Sigmoid colon (tissue), 4 donors: ENCODE data around the gene RHOJ.

Experiments
- EP300 ChIP-seq, 4 donors: sonication (generic); formaldehyde crosslinking; IDR thresholded peaks; one replicate each; pipeline ENCODE4 v1.6.1; 2017; ENCODE audit warnings: antibody characterized with exemption in 4 of 4
- POLR2A ChIP-seq, 2 donors: fragments of 450-650 bp; IDR thresholded peaks; one replicate each; pipeline ENCODE4 v1.6.1; 2016; ENCODE audit warnings: antibody characterized with exemption in 2 of 2, mild to moderate bottlenecking in 2 of 2, moderate library complexity in 2 of 2
- POLR2AphosphoS5 ChIP-seq, 4 donors: sonication (generic); formaldehyde crosslinking; IDR thresholded peaks; one replicate each; pipeline ENCODE4 v1.6.1; 2017; ENCODE audit warnings: antibody characterized with exemption in 4 of 4
- TF ChIP-seq, protein P1 (sequence below), 4 experiments: fragments of 450-650 bp in 3 of 4; fragments of 200-600 bp in 1 of 4; IDR thresholded peaks; one replicate each; pipeline ENCODE4 v1.5.1; 2016 to 2019; ENCODE audit warnings: antibody characterized with exemption in 4 of 4, mild to moderate bottlenecking in 3 of 4, moderate library complexity in 2 of 4

DNA sequence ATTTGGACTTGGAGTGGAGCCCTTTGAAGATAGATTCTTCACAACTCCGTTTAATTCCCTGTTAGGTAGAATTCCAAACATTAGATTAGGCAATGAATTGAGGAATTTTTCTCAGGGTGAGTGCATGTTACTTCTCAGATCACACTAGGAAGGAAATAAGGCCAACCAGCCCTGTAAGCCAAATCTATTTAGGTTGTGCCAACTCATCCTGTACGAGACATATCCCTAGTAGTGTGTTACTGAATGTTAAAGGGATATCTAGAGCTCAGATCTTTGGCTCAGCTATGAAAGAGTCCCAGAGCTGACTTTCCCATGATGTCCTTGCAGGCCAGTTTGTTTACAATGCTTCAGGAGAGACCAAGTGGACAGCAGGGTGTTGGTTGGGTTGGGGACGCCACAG is 68.9 kb downstream of the RHOJ start:
- TF ChIP-seq, protein P1, sequence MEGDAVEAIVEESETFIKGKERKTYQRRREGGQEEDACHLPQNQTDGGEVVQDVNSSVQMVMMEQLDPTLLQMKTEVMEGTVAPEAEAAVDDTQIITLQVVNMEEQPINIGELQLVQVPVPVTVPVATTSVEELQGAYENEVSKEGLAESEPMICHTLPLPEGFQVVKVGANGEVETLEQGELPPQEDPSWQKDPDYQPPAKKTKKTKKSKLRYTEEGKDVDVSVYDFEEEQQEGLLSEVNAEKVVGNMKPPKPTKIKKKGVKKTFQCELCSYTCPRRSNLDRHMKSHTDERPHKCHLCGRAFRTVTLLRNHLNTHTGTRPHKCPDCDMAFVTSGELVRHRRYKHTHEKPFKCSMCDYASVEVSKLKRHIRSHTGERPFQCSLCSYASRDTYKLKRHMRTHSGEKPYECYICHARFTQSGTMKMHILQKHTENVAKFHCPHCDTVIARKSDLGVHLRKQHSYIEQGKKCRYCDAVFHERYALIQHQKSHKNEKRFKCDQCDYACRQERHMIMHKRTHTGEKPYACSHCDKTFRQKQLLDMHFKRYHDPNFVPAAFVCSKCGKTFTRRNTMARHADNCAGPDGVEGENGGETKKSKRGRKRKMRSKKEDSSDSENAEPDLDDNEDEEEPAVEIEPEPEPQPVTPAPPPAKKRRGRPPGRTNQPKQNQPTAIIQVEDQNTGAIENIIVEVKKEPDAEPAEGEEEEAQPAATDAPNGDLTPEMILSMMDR (IDR thresholded peaks at IDR 0.05) = no peak
- TF ChIP-seq POLR2A (IDR thresholded peaks at IDR 0.05) = no peak
- no peak for TF ChIP-seq EP300 (IDR thresholded peaks at IDR 0.05)
- TF ChIP-seq POLR2AphosphoS5 (IDR thresholded peaks at IDR 0.05) = no peak
